Endothelial cell of umbilical vein (primary cell): ENCODE data around the gene TRMT1.

Experiments
- CTCF ChIP-seq, 2 donors: IDR thresholded peaks; 1 replicate in 1 of 2; 2 replicates in 1 of 2; pipeline ENCODE4 v1.5.1; 2011; ENCODE audit warnings: low read length in 2 of 2, mild to moderate bottlenecking in 2 of 2, moderate library complexity in 2 of 2, control low read depth in 1 of 2, inconsistent platforms in 1 of 2, low read depth in 1 of 2; ENCODE audit not compliant: insufficient read depth in 1 of 2; ENCODE audit errors: extremely low read depth in 1 of 2
- POLR2A ChIP-seq: IDR thresholded peaks from 2 replicates; pipeline ENCODE4 v1.6.1; 2012; ENCODE audit warnings: low read depth, mild to moderate bottlenecking, control low read depth, low read length

- TF ChIP-seq POLR2A, result no peak
- no peak for TF ChIP-seq CTCF (IDR thresholded peaks at IDR 0.05; ENCODE audit: extremely low read depth in 1 of 2, insufficient read depth in 1 of 2, low read depth in 1 of 2, low read length in 2 of 2)
Measured at GRCh38 chr19:13121551-13122274, 5.2 kb upstream of the TRMT1 start.
